Activated effector memory CD4-positive, alpha-beta T cell treated with Interleukin-2 at 50 U/mL for 16 hours (primary cell): ENCODE data around the gene EXD3.

Experiments used
- DNase-seq: peaks from one replicate; pipeline ENCODE4 v3.0.0-alpha.2; 2020

Gene EXD3

DNA sequence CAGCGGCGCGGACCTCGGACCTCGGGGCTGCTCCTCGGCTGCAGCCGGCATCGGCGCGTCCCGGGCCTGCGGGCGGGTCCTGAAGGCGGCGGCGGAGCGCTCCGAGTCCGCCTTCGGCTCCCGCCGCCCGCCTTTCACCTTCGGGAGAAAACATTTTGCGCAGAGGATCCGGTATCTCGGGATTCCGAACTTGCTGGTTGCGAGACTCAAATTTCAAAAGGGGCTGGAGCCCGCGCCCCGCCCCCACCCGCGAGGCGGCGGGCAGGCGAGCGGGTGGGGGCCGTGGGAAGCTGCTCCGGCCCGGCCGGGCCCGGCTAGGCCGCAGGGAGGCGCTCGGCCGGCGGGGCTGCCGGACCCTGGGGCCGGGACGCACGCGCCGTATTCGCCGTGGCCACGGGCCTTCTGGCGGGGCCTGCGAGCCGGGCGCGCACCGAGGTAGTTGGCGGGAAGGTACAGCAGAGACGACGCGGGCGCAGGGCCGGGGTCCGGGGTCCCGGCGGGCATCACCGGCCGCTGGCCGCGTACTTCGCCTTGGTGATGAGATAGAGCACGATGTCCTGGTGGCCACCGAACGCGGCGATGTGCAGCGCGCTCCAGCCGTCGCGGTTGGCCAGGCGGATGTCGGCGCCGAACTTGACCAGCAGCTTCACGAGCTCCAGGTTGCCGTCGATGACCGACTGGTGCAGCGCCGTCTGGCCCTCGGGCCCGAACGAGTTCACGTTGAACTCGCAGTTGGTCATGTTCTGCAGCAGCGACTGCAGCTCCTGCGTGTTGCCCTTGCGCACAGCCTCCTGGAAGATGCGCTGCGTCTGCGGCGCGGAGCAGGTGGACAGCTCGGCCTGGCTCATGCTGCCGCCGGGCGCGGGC, 121.6 kb downstream of the EXD3 start:
- no peak for DNase-seq

DNA sequence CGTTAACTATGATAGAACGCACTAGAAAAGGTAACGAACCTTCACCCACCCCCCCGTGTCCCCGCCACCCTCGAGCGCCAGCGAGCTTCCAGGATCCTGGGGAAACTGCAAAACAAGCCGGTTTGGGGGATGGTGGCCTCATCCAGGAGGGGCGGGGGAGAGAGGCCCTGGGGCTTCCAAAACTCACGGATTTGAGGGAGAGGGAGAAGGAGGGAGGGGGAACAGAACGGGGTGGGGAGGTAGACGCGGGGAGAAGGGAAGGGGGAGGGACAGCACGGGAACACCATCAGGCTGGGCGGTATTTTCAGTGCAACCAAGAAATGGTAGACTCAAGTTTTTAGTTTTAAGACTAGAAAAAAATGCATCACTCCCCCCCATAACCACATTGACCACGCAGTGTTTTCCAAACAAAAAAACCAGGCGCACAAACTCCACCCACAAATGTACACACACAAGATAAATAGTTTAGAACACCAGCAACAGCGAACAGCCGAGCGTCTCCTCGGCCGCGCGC, 122.3 kb downstream of the EXD3 start:
- no peak for DNase-seq

DNA sequence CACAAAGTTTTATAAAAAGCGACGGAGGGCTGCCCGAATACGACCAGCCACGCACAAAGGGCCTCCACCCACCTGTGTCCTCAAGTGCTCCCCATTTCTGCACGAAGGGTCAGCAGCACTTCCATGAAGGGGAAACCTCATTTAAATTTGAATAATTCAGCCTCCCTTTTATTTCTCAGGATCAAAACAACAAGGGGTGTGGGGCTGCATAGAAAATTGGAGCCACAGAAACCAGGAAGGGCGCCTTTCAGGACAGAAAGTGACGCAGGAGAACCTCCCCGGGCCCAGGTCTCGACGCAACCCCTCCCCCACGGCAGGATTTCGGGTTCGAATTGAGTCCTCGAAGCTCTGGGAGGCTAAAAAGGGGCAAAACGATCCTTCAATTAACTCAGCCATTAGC, 123.0 kb downstream of the EXD3 start:
- DNase-seq = no peak

DNA sequence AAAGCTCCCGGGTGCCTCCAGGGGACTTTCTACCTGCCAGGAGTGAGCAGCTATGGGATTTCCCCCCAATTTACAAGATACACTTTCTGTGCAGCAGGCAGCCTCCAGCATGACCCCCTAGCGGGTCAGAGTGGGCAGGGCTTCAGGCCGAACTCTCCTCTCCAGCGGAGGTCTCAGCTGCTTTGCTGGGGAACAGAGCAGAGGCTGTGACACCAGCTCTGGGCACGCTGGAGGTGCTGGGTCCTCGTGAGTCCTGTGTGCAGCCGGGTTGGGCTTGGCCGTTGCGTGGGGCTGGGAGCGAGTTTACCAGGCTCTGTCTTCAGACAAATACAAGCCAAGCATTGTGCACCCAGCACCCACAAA, 123.8 kb downstream of the EXD3 start:
- no peak for DNase-seq

DNA sequence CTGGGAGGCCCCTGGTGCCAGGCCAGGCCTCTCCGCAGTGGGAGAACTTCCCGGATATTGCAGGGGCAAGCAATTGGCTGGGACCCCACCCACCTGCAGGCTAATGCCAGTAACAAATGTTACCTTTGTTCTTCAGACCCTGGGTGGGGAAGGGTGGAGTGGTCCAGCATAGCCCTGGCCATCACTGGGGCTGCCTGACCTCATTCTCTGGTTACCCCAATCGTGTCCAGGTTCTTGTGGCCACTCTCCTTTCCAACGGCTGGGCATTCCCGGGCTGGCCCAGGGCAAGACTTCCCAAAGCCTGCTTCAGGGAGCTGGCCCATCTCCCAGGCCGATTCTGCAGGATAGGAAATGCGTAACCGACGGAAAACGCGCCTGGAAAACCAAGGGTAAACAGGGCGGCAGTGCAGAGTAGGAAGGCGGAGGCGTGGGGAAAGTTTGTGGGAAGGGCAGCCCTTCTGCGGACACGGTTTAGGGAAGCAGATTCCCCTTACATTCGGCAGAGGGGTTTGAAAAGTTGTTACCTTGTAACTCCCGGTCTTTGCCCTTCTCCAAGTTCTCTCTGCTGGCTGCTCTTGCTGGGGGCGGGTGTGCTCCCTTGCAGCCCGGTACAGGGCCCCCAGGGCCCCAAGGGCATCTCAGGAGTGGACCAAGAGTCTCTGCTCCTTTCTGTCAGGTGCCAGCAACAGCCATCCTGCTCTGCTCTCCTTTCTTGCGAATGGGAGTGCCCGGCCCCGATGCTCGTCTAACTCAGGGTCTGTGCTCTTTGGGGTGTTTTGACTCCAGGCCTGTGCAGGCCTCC, 124.4 kb downstream of the EXD3 start:
- no peak for DNase-seq

DNA sequence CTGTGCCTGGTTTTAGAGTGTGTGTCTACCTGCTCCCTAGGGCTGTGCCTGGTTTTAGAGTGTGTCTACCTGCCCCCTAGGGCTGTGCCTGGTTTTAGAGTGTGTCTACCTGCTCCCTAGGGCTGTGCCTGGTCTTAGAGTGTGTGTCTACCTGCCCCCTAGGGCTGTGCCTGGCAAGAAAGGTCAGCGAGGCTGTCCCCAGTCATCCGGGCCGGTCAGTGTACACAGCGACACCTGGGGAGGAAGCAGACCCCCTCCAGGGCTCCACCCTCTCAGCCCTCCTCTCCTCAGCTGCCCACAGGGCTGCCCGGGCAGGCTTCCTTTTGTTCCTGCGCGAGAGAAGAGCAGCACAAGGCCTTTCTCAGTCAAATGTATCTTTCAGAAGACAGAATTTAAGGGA, 125.0 kb downstream of the EXD3 start:
- DNase-seq = no peak

DNA sequence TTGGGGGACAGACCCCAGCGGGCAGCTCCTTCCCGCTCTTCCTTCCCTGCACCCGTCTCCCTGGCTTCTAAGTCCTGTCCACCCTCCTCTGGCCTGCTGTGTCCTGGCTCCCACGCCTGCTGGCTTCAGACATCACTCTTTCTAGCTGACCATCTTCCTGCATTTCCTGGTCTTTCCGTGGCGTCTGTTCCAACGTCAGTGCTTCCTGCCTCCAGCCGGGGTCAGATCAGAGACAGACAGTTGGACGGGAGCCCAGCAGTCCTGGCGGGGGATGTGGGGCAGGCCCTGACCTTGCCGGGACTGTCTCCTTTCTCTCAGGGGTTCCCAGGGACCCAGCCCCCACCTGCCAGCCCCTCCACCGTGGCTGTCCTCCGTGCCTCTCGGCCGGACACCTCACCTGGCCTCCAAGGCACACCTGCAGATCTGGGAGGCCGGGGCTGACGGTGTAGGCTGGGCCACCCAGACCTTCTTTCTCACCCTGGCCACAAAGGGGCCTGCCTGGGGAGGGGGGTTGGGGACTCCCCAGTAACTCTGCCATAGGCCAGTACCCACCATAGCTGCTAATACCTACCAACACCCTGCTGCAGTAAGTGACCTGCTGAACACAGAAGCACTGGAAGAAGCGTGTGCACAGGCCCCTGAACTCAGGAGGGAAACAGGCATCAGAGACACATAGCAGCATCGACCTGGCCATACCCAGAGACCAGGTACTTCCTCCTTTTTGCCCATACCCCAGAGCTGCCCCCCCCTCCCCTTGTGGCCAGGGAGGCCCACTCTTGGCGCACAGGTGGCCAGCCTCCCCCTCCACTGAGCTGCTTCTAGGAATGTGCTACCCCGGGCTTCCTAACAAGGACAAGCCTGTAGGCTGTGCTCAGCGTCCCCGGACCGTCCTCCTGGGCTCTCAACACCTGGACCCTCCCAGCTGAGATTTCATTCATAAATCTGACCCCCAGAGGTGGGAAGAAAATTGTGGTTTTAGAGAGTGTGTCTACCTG, 126.0 kb downstream of the EXD3 start:
- no peak for DNase-seq

DNA sequence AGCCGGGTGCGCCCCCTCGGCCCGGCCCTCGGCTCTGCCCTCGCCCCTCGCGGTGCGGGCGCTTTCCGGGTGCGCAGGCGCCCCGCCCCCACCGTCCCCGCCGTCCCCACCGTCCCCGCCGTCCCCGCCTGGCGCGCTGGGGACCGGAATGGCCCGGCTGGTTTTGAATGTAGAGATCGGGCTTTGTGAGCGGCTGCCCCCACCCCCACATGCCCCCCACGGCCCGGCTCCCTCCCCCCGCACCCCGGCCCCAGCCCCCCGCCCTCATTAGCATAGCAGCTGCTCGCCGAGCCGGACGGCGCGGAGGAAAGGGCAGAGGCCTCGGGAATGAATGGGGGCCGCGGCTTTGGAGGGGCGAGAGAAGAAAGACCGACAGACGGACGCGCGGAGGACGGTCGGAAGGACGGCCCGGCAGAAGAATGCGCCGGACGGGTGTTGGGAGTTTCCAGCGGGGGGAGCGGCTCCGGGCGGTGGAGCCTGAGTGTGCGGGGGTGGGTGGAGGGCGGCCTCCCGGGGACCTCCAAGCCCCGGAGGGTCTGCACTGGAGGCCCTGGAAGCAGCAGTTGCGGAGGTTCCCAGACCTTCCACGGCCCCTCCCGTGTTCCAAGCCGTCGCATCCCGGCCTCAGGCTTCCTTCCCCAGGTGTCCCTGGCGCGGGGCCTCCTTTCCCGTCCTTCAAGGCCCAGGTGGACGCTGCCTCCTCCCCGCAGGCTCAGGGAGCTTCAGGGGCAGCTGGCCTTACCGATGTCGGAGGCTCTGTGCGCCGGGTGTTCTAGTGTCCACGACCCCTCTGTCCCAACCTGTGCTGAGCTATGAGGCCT, 126.9 kb downstream of the EXD3 start:
- DNase-seq = no peak

DNA sequence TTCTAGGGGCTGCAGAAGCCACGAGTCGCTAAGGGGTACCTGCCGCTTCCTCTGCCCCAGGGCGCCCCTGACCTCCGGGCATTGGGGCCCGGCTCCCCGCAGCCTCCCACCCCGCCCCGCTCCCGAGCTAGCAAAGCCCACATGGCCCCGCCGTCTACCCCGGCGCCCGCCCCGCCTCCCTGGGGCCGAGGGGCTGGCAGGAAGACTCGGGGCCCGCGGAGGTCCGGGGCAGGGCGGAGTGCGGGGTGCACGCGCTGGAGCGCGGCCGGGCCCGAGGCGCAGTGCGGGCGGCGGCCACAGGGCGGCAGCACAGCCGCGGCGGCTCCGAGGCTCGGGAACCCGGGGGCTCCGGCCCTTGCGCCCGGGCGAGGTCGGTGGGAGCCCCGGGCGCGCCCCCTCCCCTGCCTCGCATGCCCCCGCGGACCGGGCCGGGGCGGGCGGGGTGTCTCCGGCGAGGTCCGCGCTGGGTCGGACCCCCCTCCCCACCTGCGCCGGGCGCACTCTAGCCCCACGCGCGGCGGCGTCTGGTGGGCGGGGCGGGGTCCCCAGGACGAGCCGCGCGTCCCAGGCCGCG, 127.6 kb downstream of the EXD3 start:
- peak; percentile 21 for DNase-seq

DNA sequence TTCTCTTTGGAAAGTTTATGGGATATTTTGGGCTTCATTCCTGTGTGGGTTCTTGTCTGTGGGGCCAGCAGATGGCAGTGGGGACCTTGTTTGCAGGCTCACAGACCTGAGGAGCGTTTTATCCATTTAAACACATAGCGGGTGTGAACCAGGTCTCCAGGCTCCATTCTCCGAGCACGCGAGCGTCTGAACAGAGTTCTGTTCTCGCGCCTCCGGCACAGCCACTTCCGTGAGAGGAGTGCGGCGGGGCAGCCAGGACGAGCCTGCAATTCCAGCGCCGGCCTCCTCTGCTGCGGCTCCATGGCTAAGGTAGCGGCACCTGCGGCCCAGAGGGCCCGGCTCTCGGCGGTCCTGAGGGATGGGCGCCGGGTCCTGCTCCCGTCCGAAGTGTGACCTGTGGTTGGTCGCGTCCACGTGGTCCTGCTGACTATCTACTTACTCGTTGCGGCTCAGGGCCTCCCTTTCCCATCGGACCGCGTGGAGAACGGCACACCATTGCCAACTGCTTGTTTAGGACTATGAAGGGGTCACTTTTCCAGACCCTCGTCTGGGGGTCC, 128.2 kb downstream of the EXD3 start:
- no peak for DNase-seq

DNA sequence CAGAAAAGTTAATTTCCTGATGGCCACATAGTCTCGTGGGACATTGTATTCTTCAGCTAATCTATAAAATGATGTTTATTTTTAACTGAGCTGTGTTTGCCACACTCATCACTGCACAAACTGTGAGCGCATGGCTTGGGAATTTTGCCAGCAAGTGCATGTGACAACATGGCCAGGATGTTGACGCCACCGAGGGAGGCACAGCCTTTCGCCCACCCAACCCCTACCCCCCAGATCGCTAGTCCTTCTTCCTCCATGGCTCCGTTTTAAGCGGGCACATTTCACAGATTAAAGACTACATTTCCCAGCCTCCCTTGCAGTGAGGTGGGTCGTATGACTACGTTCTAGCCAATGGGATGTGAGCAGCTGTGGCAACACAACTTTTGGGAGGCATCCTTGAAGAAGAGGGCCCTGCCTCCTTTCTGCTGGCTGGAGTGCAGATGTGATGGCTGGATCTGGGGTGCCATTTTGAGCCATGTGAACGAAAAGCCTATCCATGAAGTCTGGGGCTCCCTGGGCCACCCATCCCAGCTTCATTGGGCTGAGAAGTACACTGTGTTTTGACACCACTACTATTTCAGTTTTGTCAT, 128.8 kb downstream of the EXD3 start:
- DNase-seq = no peak

DNA sequence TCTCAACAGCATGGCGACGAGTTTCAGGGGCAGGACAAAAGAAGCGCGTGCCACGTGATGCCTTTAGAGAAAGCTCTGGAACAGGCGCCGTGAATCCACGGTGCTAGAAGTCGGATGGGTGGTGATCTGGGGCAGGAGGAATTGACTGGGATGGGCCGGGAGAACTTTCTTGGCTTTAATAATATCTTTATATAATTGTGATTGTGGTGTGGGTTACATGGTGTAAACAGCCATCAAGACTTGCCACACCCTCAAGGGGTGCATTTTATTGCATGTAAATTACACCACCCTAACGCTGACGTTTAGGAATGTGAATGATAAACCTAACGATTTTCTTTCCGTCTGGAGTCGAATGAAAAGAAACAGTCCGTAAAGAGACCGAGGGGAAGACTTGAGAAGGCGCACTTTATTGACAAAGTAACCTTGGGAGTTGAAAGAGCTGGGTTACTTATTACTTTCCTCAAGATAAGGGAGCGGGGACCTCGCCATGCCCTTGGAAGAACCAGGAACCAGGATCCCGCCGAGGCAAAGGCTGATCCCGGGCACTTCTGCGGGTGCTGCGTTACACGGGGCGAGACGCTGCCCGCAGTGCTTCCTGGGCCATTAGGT, 129.4 kb downstream of the EXD3 start:
- no peak for DNase-seq

DNA sequence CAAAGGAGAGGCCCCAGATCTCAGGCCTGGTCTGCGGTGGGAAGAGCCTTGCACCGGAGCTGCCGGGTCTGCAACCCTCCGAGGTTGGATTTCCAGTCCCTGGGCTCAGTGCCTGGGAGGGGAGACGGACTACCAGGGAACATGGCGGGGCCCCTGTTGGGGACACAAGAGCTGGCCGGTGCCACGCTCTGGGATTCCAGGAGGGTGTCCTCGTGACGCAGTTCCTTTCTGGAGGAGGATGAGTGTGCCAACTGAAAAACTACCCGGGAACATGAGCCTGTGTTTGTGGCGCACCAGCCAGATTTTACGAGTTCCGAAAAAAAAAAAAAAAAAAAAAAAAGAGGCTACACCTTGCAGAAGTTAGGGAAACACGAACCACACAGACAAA, 129.9 kb downstream of the EXD3 start:
- DNase-seq = no peak

DNA sequence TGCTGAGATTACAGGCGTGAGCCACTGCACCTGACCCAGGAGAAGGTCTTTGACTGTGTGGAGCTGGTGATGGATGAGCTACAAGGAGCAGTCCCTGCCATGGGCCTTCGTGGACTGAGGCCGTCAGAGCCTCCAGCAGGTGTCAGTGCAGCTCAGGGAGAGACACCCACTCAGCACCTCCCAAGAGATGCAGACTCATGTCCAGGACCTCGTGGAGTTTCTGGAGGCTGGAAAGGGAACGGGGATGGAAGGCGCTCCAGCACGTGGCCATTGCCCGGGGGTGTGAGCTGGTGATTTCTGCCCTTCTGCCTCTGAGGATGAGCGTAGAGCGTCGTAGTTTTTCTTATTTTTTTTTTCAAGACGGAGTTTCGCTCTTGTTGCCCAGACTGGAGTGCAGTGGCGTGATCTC, 136.0 kb downstream of the EXD3 start:
- no peak for DNase-seq

DNA sequence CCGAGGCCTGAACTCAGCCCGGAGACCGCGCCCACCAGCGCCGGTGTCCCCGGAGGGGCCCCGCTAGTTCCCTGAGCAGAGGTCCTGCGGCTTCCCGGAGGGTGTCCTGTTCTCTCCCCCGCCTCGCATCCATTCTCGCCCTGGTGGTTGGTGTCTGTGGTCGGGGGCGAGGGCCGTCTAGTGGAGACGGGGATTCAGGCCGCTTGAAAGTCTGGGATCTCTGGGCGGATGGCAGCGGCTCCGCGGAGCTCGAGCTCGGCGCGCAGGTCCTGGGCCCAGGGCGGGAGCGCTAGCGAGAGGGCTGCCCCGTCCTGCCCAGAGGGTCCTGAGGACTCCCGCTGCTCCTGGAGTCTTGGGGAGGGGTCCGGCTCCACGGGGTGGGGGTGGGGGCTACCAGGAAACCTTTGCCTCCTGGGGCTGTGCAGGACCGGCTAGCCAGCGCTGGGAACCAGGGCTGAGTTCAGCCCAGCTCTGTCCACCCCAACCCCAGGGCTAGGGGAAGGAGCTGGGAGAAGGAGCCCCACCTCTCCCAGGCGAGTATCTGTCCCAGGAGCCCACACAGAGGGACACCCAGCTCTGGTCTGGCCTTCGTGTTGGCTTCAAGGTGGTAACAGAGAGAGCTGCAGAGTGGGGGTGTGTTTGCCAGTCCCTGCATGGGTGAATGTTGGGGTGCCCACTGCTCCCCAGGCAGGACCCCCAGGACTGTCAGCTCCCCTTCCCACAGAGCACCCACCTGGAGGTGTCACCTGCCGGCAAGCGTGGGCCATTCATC, 141.4 kb downstream of the EXD3 start:
- no peak for DNase-seq

DNA sequence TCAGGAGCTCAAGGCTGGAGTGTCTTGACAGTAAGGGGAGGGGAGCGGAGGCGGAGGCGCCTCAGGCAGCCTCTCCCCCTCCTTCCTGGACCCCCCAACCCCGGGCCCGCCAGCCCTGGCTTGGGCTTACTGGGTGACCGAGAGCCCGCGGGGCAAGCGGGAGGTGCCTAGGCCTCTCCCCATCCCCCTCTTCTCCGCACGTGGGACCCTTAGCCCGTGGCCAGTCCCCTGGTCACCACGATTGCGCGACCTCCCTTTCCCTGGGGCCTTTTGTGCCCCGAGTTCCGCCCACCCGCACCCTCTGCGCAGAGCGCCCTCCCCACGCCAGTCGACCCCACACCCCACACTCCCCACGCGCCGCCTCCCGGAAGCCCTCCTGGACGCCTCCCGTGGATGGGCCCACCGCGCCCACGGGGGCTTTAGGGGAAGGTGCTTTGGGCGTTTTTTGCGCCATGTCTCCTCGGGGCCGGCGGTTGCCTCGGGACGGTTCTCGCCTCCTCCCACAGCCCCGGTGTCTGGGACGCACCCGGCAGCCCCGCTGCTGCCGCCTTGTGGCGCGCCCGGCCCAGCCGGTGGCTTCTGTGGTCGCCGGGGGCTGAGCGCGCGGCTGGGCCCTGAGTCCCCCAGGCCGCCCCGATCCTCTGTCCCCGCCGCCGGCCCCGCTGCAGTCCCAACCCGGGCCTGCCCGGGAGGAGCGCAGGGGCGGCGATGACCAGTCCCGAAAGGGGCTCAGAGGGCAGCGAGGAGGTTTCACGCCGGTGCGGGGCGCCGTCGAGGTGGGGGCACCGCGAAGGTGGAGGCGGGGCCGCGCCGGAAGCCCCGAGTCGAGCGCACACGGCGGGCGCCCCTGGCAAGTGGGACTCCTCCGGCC, 142.3 kb downstream of the EXD3 start:
- DNase-seq = no peak

DNA sequence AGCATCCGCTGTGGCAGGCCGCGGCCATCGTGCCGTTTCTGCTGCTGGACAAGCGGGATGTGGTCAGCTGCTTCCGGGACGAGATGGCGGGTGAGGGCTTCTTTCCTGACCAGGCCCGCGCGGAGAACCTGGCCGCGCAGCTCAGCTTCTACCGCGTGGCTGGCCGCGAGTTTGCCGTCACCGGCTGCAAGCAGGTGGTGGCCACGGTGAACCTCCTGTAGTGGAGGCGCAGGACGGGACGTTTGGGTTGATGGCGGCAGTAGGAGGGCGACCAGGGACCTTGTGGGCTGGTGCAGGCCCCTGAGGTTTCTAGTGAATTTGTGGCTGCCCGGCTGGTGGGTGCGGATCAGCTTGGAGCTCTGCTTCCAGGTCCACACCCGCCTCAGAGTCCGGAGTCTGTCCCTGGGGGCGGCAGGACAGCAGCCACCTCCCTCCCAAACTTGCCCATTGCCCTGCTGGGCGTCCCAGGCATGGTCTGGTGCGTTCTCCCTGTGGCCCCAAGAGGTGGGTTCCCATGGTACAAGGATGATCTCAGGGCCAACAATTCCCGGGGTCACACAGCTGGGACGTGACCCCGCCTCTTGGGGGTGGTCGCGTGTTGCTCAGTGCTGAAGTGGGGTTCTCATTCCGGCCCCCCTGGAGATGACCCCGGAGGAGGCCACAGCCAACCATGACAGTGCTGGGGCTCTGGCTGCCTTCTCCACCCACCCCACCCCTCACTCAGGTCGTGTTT, 143.1 kb downstream of the EXD3 start:
- no peak for DNase-seq
